Activated CD8-positive, alpha-beta memory T cell treated with anti-CD3 and anti-CD28 coated beads, Interleukin-2, amount 50 U/mL, for 24 hours (primary cell): ENCODE results near the gene JAK2.

Experiments used
- DNase-seq: peaks from one replicate; pipeline ENCODE4 v3.0.0-alpha.2; 2020; ENCODE audit errors: extremely low read depth

JAK2 gene

DNA sequence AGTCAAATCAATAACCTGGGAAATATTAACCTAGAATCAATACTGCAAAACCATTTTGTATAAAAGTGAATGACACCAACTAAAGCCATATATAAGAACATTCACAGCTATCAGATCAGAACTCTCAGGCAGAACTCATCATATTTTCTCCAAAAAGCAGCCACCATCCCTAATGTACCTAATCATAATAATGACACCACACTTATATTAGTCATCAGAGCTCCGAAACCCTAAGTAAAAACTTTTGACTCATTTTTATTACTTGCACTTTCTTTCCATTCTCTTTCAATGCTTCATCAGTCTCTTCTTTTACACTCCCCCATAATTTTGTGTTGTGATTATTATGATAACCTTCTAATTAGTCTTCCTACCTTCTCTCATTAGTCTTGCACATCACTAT lies 155.1 kb downstream of the JAK2 start:
- DNase-seq, result no peak

DNA sequence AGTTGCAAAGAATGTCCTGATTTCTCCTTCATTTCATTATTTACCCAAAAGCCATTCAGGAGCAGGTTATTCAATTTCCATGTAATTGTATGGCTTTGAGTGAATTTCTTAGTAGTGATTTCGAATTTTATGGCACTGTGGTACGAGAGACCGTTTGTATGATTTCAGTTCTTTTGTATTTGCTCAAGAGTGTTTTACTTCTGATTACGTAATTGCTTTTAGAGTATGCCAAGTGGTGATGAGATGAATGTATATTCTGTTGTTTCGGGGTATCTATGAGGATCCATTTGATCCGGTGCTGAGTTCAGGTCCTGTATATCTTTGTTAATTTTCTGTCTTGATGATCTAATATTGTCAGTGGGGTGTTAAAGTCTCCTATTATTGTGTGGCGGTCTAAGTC lies 159.1 kb downstream of the JAK2 start:
- no peak for DNase-seq

DNA sequence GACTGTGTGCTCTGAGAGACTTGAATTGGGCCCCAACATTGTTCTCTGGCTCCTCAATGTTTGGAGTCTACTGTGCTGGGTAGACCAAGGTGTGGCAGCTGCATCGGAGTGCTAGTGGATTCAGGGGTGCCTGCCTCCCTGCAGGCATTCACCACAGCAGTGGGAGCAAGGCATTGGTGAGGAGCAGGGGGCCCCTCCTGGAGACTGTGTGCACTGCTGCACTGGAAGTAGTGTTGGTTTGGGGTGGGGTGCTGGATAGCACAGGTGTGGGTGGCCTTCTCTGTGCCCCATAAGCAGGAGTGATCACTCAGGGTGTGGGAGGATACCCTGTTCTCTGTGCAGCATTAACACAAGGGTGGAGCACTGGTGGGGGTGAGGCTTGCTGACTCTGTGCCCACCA lies 161.2 kb downstream of the JAK2 start:
- DNase-seq, result no peak
